GM18520 (cell line): ENCODE results near the gene RBBP7.
A peak's percentile ranks its signal among the peaks of the same experiment; 100 is the strongest.

ENCODE experiments used
- ATAC-seq: cut with Tn5 transposase; IDR thresholded peaks from one replicate; pipeline ENCODE4 v1.9.1; 2021; ENCODE audit not compliant: unreplicated experiment

The RBBP7 gene

DNA sequence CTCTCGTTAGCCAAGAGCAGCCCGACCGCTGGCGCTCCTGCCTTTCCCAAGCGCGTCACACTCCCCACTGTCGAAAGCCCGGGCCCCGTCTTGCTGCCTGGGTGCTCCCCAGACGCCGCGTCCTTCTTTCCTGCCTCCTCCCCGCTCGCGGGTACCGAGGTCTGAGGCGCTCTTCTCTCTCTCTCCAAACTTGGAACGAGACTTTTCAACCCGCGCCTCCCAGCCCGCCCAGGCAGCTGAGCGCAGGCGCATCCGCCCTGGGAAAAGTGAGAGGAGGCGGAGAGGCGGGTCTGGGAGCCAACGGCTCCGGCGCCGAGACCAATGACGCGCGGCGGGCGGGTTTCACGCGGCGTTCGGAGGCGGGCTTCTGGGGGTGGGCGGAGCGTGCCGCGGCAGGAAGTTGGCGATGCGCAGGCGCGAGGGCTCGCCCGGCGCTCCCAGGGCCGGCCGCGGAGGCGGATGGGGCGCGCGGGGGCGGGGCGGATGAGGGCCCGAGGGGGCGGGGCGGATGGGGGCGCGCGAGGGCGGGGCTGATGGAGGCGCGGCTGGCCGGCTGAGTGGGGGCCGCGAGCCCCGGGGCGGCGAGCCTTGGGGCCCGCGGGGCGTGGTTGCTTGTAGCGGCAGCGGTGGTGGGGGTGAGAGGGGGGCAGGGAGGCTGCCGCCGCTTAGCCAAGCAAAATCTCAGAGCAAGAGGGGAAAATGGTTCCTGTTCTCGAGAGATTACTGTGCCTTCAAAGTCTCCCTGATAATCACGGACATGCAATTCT lies at the start of gene RBBP7:
Gene RBBP7, minus strand, starts transcription at position 268 of the 767 bp plus-strand sequence. CDS start 309 bp downstream, outside the sequence.
- ATAC-seq = peak; percentile 65

DNA sequence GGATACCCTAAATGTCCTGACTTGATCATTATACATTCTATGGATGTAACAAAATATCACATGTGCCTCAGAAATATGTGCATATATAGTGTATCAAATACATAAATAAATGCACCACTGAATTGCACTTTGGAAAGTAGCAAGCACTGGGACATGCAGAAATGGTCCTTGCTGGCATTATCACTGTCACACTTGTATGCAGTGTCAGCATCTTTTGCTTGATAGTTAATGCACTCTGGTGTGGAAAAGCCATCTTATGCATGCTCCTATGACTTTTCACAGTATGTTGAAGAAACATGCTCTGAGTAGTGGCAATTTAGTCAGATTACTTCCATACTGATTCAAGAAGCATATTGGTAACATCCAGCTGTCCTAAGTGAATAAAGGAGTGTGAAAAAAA lies 48.8 kb upstream of the RBBP7 start:
- no peak for ATAC-seq

DNA sequence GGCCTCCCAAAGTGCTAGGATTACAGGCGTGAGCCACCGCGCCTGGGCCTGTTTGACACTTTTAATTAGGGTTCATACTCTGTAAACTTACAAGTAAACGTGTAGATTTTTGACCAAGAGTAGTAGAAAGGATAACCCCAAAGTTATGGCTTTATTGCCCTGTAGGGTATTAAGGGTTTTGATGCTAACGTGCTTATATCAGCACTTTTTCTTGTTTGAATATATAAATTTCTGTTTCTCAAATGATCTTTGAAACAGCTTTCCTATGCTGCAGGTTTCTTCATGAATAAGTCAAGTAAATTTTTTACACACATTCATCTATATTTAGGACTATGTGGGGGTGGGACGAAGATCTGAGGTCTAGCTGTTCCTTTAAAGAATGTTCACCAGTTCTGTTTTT lies 47.0 kb upstream of the RBBP7 start:
- no peak for ATAC-seq

DNA sequence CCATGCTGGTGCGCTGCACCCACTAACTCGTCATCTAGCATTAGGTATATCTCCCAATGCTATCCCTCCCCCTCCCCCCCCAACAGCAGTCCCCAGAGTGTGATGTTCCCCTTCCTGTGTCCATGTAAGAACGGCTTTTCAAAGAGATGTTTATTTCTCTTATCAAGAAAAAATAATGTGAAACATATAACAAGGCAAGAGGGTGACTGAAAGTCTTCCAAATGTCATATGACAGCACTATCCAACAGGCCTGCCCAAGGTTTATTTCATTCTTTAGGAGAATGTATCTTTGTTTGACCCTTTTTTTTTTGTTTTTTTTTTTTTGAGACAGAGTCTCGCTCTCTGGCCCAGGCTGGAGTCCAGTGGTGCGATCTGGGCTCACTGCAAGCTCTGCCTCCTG lies 46.4 kb upstream of the RBBP7 start:
- no peak for ATAC-seq

DNA sequence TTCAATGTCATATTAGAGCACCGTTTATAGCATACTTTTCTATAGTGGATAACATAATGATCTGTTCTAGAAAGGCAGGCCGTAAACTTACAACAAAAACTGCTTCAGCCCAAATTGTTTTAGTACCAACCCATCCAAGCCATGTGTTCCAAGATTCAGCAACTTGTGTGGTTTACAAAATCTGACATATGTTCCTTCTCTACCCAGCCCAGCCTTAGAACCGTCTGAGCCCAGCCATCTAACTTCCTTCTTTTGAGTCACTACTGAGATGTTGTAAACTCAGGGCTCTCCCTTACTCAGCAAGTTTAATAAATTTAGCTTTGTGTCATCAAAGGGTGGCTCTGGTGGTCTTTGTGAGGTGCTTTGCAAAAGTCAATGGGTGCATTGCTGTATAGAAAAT lies 43.9 kb upstream of the RBBP7 start:
- no peak for ATAC-seq

DNA sequence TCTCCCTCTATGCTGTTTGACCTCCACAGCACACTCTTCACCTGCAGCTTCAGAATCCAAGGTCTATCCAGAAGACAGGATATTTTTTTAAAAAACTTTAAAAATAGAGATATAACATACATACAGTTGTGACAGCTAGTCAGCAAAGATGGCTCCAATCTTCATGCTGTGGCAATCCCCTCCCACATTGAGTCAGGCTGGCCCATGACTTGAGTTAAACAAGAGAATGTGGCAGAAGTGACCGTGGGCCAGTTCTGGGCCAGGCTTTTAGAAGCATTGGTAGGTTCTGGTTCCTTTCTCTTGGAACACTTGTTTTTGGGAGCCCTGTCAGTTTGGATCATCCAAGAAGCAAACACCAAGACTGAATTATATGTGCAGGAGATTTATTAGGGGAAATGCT lies 40.2 kb upstream of the RBBP7 start:
- no peak for ATAC-seq

DNA sequence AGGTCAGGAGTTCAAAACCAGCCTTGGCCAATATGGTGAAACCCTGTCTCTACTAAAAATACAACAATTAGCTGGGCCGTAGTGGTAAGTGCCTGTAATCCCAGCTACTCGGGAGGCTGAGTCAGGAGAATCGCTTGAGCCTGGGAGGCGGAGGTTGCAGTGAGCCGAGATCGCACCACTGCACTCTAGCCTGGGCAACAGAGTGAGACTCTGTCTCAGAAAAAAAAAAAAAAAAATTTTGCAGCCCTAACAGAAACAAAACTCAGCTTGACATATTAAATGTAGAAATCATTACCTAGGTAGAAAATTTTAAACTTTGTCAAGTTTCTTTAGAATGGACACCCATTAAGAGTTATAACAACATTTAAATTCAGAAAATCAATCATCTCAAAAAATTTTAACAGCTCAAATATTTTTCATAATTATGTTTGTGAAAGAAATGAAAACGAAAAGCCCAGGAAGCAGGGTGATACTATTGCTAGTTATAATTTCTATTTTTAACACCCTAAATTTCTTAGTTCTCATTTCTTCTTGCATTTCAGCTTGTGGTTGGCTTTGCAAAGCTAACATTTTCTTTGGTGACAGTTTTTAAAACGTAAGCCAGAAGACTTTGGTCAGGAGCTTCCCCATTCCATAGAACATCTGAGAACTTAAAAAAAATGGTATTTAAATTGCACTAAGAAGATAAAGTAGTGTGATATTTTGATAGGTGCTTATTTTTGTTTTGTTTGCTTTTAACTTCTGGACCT lies 33.3 kb upstream of the RBBP7 start:
- ATAC-seq = no peak

DNA sequence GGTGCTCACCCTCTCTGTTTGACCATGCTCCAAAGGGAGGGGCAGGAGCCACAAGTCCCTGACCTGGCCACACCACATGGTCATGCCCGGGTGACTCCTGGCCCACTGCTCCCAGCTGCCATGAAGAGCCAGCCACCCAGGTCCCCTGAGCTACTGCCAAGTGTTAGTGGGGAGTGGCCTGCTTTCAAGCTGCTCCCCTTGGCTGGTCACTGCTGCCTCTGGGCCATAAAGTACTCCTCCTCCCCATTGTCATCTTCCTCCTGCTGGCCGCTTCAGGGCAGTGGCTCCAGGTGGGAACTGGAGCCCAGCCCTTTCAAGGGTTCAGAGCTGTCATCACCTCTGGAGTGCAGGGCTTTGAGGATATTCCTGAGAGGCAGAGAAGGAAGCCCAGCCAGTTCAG lies 27.3 kb upstream of the RBBP7 start:
- ATAC-seq = no peak

DNA sequence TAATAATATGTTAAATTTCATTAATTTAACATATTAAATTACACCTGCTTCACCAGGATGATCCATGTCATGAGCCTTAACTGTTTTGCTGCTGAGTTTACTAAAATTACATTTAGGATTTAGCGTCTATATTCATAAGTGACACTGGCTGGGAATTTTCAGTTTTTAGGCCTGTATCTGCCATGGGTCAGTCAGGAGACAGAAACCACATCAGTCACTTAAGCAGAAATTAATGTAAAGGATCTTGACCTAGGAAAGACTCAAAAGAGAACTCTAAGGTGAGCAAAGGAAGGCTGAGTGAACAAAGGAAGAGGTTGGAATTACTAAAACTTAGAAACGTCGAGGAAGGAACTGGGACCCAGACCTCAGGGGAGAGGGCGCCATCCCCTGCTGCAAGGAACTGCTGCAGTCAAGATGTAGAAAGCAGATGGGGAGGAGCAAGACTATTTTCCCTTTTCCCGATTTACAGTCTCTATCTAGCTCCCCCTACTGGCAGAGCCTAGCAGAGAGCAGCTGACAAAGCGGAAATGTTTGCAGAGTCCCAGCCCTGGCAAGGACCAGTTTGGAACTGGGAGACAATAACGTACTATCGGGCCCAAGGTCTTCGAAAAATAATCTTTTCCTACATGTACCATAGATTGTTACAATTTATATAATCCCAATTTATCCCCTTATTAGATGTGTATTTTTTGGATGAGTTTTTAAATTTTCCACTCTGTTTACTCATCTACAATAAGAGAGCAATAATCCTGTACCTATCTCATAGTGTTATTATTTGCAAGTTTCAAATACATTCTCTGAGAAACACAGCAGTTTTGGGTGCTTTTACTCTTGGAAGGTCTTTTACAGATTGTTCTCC lies 22.6 kb upstream of the RBBP7 start:
- peak; percentile 43 for ATAC-seq

DNA sequence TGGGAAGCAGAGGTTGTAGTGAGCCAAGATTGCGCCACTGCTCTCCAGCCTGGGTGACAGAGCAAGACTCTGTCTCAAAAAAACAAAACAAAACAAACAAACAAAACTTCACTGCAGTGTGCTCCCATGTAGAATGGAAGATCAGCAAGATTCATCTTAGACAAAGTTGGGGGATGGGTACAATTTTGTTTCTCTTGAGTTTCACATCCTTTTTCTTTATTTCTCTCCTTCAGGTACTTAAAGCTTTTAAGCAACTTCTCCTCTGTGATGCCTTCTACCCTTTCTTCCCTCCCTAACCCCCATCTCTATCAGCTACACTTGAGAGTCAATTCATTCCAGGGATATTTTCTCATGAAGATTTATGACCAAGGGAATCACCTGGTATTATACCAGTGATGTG lies 15.5 kb upstream of the RBBP7 start:
- no peak for ATAC-seq

DNA sequence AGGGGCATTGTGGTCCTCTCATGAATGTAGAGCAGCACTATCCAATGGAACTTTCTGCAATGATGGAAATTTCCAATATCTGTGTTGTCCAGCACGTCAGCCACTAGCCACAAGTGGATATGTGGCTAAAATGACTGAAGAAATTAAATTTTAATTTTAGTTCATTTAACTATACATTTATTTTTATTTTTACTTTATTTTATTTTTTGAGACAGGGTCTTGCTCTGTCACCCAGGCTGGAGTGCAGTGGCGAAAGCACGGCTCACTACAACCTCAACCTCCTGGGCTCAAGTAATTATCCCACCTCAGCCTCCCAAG lies 13.3 kb upstream of the RBBP7 start:
- ATAC-seq = no peak

DNA sequence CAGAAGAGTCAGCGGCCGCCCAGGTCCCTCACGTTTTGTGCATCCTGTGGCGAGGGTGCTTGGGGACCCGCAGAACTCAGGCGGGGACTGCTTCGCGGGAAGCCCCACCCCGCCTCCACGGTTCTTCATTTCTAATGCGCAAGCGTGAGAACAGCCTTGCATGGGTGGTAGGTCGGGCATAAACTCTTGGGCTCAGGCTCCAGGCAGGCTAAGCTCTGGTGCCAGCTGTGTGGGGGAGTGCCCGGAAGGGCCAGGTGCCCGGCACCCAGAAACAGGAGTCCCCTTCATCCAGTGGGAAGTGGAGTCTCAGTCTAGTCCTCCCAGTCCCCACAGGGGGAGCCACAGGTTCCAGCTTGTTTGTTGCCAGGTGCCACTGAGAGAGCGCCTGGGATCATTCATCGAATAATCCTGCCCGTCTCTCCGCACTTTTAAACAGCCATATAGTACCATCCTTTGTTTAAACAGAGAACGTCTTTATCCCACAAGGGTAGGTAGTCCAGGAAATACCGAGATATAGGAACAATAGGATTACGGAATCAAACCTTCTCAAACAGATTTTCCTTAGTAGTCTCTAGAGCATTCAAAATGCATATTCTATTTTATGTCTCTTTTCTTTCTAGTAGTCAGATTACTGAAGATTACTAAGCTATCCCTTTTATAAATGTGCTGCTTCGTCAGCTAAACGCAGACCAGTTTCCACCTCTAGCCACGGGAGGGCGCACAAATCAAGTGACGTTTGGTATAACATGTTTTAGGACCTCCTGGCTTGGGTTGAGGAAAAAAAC lies 12.7 kb upstream of the RBBP7 start:
- ATAC-seq = no peak

DNA sequence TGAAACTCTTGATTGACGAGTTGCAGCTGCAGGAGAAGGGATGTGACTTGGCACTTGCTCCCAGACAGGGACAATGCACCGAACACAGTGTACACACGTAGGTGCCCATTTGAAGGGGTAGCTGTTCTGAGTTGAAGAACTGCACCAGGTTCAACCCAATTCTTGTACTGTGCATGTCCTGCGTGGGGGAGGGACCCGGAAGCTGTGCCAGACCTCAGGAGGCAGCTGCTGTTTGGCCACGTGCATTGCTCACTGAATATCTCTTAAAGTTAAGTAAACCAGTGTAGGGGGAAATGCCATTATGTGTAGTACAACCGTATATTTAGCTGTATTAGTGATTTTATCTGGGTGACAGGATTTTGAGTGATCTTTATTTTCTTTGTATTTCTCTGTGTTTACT lies 12.0 kb upstream of the RBBP7 start:
- ATAC-seq = no peak

DNA sequence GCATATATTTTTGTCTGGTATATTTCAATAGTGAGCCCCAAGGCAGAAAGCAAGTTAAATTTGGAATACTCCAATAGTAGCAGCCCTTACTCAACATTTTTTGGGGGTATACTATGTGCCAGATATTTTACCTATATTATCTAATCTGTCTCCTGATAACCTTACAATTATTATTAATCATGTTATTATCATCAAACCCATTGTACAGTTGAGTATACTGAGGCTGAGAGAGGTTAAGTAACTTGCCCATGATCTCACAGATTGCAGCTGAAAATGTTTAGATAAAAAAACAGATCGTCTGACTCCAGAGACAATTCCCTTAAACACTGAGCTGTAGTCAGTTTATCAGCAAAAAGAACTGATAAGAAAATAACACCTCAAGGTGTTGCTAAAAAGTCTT lies 6.5 kb upstream of the RBBP7 start:
- no peak for ATAC-seq

DNA sequence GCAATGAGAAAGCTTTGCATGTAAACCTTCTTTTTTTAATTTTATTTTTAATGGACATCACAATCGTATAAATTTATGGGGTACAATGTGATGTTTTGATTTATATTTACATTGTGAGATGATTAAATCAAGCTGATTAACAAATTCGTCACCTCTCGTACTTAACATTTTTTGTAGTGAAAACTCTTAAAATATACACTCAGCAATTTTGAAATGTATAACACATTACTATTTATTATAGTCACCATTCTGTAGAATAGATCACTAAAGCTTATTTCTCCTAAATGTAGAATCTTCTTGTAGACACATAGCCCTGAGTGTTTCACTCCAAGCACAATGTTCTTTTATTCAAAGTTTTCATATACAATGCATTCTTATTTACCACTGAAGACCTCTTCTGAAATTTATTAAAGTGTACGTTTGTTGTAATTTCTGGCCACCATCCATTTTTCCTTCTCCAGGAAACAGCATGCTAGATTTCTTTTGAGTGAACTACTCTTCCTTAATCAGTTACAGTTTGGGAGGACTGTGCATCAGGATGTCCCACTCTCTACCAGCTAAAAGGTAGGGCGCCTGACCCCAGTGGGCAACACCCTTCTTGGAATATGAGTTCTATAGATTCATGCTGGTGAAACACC lies 4.4 kb upstream of the RBBP7 start:
- no peak for ATAC-seq

DNA sequence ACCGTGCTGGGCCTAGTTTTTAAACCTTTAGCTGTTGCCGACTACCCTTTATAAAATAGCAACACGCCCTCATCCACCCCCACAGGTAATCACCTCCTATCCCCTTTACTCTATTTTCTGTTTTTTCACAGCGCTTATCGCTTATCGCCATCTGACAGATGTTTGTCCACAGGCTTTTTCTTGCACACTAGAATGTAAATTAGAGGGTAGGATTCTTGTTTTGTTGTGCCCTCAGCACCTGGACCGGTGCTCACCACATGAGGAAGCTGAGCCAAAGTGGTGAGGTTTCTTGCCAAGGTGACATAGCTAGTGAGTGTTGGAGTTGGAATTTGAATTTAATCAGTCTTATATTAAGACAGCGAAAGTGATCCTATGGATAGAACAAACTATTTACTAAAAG lies 2.9 kb upstream of the RBBP7 start:
- ATAC-seq = no peak

DNA sequence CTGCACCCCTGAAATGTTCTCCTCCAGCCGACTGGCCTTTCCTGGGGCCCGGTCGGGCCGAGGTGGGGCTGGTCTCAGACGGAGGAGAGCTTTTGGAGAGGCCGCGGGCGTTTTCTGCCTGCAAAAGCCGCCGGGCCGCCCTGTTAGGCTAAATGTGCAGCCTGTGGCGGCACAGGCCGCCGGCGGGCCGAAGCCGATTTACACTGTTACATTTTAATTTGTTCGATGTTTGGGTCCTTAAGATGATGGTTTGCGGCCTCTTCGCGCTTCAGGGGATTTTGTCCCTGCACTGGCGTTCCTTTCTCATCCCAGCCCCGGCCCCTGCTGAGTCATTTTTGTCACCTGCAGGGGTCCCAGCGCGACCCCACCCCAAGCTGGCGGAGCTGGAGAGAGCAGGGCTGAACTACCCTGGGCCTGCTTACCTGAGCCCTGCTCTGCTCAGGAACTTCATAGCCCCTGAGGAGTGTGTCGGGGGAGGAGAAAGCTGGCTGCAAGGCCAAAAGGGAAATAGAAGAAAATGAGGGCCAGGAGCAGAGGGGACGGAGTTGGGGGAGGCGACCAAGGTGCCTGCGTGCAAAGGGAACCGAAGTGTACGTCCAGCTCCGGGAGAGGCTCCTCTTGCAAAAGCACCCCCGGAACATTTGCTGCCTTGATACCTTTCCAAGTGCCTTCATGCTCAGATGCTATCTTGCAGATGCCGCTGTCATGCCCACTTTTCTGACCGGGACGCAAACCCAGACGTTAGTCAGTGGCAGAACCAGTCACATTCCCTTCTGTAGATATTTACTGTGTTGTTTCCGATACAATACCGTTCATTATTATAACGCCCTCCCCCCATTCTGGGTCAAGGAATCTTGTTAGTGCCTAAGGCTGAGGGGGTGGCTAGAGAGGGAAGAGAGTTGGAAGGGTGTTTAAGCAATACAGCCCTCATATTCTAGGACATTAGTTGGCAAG lies 977 bp upstream of the RBBP7 start:
- no peak for ATAC-seq

DNA sequence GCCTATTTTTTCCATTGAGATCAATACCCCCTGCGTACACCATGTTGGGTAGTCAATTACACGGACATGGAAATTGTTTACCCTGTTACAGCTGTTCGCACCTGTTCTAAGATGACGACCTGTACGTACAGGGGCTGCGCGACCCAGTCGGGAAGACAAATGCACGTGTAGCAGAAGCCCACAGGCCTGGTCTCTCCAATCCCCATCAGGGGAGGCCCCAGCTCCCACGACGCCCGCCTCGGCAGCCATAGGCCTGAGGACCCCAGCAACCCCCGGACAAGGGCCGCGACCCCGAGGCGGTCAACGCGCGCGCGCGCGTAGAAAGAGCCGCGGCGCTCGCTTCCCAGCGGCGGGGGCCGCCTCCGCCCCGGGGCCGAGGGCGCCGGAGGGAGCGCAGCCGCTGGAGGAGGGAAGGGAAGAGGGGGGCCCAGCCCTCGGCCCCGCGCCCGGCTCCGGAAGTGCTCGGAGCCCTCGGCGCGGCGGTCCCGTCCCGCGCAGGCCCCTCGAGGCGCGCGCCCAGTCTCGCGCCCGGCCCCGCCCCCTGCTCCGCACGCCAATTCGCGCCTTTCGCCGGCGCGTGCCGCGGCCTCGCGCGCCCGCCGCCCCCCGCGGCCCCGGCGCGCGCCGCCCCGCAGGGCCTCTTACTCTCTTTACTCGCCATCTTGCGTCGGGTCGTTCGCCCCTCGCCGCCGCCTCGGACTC lies 618 bp downstream of the RBBP7 start:
- peak; percentile 31 for ATAC-seq

DNA sequence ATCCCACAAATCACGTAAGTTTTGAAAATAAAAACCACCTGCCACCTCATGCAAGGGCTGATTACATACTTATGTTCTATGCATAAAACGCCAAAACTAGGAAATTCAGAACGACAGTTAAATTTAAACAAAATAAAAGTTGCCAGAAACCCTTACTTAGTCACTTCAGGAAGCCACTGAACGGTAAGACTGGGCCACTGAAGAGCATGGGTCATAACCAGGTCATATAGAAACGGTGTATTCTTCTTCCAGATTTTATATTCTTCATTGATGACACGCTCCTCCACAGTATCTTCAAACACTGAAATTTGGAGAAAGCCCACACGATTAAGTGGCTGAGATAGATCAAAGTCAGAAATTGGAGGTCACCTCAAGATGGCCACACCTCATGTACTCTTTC lies 1.2 kb downstream of the RBBP7 start:
- no peak for ATAC-seq
